GM12874 (cell line): Measurements from ENCODE around the gene BORCS5.

Experiments
- CTCF ChIP-seq: IDR thresholded peaks from 2 replicates; pipeline ENCODE4 v1.5.1; 2011; ENCODE audit warnings: low read depth, mild to moderate bottlenecking, control low read depth, low read length, moderate library complexity; ENCODE audit not compliant: insufficient read depth

Gene BORCS5

GRCh38 chr12:12469386-12469785, 112.5 kb downstream of the BORCS5 start:
- TF ChIP-seq CTCF, result no peak

DNA sequence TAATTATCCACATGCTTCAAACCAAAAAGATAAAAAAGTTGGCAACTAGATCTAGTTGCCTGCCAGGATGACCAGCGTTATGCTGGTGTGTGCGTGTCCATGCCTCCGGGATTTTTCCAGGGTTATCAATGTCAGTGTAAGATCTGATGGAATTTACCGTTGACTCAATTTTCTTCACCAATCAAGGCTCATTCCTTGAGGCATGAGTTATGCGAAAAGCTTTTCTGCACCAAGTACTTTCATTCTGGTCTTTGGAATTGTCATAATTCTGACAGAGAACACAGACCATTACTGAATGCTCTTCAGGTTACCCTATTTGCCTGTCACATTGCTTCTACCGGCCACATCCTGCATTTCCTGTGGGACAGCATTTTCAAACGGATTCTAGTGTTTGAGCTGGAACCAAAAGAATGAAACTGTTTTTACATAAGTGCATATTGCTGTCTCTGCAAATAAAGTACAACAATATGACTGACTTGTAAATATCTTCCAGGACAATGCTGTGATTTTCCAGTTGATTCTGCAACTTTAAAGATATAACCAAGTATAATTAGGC, 114.0 kb downstream of the BORCS5 start:
- no peak for TF ChIP-seq CTCF

DNA sequence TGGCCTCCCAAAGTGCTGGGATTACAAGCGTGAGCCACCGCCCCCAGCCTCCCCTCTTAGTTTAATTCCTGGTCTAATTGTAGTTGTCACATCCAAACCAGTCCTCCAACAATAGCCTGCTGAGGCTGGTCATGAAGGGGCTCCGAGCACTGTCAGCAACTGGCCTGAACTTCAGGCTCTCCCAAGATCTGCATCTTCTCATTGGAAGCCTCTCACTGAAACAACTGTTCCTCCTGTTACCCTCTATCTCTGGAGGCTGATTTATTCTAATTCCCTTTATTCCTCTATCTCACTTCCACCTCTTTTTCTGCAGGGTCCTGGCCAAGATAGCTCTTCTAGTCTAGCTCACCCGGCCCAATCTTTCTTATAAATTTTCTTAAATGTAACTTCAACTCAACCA, 116.3 kb downstream of the BORCS5 start:
- no peak for TF ChIP-seq CTCF

- TF ChIP-seq CTCF, result no peak
These were observed 117.6 kb downstream of the BORCS5 start for GRCh38 chr12:12474471-12474928.

GRCh38 chr12:12474931-12475795, 118.3 kb downstream of the BORCS5 start:
- no peak for TF ChIP-seq CTCF

DNA sequence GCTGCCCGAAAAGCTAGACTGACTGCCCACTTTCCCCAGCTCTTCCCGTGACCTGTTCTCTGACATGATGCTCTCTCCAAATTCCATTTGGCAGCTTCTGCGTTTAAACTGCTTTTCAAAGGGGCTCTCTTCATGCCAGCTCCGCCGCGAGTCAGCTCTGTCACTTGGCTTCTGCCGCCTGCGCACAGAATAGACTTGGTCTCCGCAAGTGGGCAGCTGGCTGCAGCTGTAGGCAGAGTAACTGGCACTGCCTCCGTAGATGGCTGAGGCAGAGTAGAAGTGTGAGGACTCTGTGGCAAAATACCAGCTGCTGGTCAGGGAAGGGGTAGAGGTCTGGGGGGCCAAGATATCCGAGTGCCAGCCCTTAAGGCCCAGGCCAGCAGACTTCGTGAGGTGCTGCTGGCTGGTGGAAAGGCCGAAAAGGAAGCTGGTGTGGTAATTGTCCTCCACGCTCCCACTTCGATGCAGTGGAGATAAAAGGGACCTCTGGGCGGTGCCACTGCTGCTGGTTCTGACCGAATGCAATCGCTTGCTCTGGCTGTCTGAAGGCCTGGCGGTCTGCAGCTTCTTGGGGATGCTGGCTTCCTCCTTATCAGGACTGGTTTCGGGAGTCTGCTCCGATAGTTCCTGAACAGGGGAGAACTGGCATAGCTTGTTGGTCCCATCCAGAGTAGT, 120.1 kb downstream of the BORCS5 start:
- TF ChIP-seq CTCF, result no peak

DNA sequence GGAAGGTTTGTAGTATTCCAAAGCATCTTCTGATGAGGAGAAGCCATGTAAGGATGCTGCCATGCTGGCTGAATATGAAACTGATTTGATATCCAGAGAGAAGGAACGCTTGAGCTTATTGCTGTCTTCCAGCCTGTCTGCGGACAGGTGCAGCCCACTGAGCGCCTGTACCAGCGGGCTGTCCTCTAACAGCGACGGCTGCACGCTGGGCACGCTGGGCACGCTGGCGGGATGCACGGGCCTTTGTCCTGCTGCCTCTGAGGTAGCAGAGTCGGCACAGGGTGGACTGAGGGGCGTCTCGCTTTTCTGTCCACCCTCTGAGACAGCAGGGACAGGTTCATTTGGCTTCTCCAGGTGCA, 120.6 kb downstream of the BORCS5 start:
- TF ChIP-seq CTCF, result no peak
